ENCODE data around the gene SPRED2. TPM values are rescaled to one million over a fixed set of nuclear protein-coding genes. Genes with fewer than 3 reads are reported as not detected.

SPRED2 gene
- total RNA-seq, 4 donors from 2014 or later, result 8.4 to 34.8 (median 29.7) TPM

DNA sequence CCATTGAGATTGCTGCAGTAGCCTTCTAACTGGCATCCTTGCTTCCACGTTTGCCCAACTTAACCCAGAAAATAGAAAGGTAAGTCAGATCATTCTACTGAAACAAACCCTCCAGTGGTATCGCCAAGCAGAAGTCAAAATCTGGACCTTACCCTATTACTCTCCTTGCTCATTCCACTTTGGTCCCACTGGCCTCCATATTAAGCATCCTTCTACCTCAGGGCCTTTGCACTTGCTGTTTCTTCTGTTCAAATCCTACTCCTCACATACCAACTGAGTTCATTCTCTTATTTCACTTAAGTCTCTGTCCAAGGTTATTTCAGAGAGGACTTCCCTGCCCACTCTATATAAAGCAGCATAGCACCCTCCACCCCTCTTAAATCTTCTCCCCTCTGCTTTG lies 84.5 kb downstream of the SPRED2 start:
- in situ Hi-C loops (cut with MboI; ENCODE audit: low pct_ligation_motif_present in 1 of 4, low pct_unique_long_range_greater_than_20kb in 1 of 4, low sequenced_read_pairs in 3 of 4), result no loop called here
- Histone ChIP-seq H3K36me3 (no peaks in the 10 kb centered on the region), H3K4me1 (peaks cover 9 to 31% (median 19%) of the 10 kb centered on the region in 4 donors), H3K27me3 (no peaks in the 10 kb centered on the region), H3K4me3 (no peak overlapping the region), H3K27ac (no peak overlapping the region), H3K9me3 (no peaks in the 10 kb centered on the region)
- intact Hi-C loops (cut with DNase I; ENCODE audit: low total_unique reads), result no loop called here
- WGBS, 2 donors (ENCODE audit: low coverage in 1 of 2), result 88 to 91% methylated on average over 1 to 2 of the region's 2 CpGs
- no peak for DNase-seq
- TF ChIP-seq POLR2A (IDR thresholded peaks at IDR 0.05), result no peak
- no peak for TF ChIP-seq EP300 (IDR thresholded peaks at IDR 0.05; ENCODE audit: low read depth)
- TF ChIP-seq POLR2AphosphoS5 (IDR thresholded peaks at IDR 0.05), result no peak
- TF ChIP-seq, protein P1, sequence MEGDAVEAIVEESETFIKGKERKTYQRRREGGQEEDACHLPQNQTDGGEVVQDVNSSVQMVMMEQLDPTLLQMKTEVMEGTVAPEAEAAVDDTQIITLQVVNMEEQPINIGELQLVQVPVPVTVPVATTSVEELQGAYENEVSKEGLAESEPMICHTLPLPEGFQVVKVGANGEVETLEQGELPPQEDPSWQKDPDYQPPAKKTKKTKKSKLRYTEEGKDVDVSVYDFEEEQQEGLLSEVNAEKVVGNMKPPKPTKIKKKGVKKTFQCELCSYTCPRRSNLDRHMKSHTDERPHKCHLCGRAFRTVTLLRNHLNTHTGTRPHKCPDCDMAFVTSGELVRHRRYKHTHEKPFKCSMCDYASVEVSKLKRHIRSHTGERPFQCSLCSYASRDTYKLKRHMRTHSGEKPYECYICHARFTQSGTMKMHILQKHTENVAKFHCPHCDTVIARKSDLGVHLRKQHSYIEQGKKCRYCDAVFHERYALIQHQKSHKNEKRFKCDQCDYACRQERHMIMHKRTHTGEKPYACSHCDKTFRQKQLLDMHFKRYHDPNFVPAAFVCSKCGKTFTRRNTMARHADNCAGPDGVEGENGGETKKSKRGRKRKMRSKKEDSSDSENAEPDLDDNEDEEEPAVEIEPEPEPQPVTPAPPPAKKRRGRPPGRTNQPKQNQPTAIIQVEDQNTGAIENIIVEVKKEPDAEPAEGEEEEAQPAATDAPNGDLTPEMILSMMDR (IDR thresholded peaks at IDR 0.05), result no peak

DNA sequence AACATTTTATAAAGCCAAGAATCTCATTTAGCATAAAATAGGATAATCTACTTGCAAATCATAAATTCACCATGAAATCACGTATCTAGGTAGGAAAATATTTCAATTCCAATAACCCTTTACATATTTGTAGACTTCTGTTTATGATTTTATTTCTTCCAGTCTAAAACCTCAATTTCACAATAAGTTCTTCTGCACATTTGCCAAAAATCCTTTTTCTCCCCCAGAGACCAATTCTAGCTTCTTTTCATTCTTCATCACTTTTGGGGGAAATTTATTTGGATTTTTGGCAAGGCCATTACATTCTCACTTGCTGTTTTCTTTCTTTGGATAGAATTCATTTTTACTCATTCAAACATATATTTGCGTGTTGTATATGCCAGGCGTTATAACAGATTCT lies 86.8 kb downstream of the SPRED2 start:
- Histone ChIP-seq H3K4me3 (no peak overlapping the region), H3K4me1 (peaks cover 9 to 15% (median 13%) of the 10 kb centered on the region in 4 donors), H3K27me3 (no peaks in the 10 kb centered on the region), H3K27ac (no peak overlapping the region), H3K9me3 (no peaks in the 10 kb centered on the region), H3K36me3 (no peaks in the 10 kb centered on the region)
- intact Hi-C loops (cut with DNase I; ENCODE audit: low total_unique reads), result no loop called here
- in situ Hi-C loops (cut with MboI; ENCODE audit: low pct_ligation_motif_present in 1 of 4, low pct_unique_long_range_greater_than_20kb in 1 of 4, low sequenced_read_pairs in 3 of 4), result no loop called here
- DNase-seq, result no peak
- 91 to 93% methylated on average over 1 to 3 of the region's 3 CpGs for WGBS, 2 donors (ENCODE audit: low coverage in 1 of 2)
- TF ChIP-seq POLR2AphosphoS5 (IDR thresholded peaks at IDR 0.05) (no peak), EP300 (IDR thresholded peaks at IDR 0.05; ENCODE audit: low read depth) (no peak), POLR2A (IDR thresholded peaks at IDR 0.05) (no peak)
- TF ChIP-seq, protein P1 (IDR thresholded peaks at IDR 0.05), result no peak

DNA sequence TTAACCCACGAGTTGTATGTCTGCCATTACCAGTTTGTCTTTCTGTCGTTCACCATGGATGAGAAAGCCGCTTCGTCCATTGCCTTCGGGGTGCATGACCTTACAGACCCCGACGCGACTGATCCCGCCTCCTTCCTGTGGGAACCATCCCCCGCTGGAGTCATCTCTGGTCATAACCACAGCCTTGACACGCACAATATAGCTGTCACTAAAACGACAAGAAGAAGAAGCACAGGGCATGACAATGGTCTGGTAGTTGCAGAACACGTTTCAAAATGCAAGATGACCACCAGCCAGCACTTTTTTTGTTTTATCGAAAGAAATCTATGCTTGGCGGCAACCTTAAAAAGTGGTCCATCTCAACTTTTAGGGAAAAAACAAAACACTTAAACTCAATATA lies 87.7 kb downstream of the SPRED2 start:
- H3K4me3 ChIP-seq, result no peak overlapping the region
- intact Hi-C loops (cut with DNase I; ENCODE audit: low total_unique reads), result no loop called here
- H3K27me3 ChIP-seq, result no peaks in the 10 kb centered on the region
- H3K27ac ChIP-seq, result no peak overlapping the region
- in situ Hi-C loops (cut with MboI; ENCODE audit: low pct_ligation_motif_present in 1 of 4, low pct_unique_long_range_greater_than_20kb in 1 of 4, low sequenced_read_pairs in 3 of 4), result no loop called here
- no peak for DNase-seq
- H3K36me3 ChIP-seq, result no peaks in the 10 kb centered on the region
- no peaks in the 10 kb centered on the region for H3K9me3 ChIP-seq
- 72 to 78% methylated on average over 13 to 15 of the region's 15 CpGs for WGBS, 2 donors (ENCODE audit: low coverage in 1 of 2)
- H3K4me1 ChIP-seq, result peaks cover 3 to 6% (median 5%) of the 10 kb centered on the region in 4 donors
- TF ChIP-seq, protein P1 (IDR thresholded peaks at IDR 0.05), result no peak
- TF ChIP-seq POLR2A (IDR thresholded peaks at IDR 0.05), result no peak
- no peak for TF ChIP-seq POLR2AphosphoS5 (IDR thresholded peaks at IDR 0.05)
- TF ChIP-seq EP300 (IDR thresholded peaks at IDR 0.05; ENCODE audit: low read depth), result no peak

- in situ Hi-C loops (cut with MboI; ENCODE audit: low pct_ligation_motif_present in 1 of 4, low pct_unique_long_range_greater_than_20kb in 1 of 4, low sequenced_read_pairs in 3 of 4), result no loop called here
- WGBS, 2 donors (ENCODE audit: low coverage in 1 of 2), result 85 to 86% methylated on average over 4 of the region's 4 CpGs
- Histone ChIP-seq H3K4me1 (peaks cover 0 to under 1% (median 0%) of the 10 kb centered on the region in 4 donors), H3K27ac (no peak overlapping the region), H3K4me3 (no peak overlapping the region), H3K36me3 (no peaks in the 10 kb centered on the region), H3K9me3 (no peaks in the 10 kb centered on the region), H3K27me3 (no peaks in the 10 kb centered on the region)
- TF ChIP-seq EP300 (IDR thresholded peaks at IDR 0.05; ENCODE audit: low read depth) (no peak), POLR2AphosphoS5 (IDR thresholded peaks at IDR 0.05) (no peak), POLR2A (IDR thresholded peaks at IDR 0.05) (no peak)
- TF ChIP-seq, protein P1 (IDR thresholded peaks at IDR 0.05), result no peak
- intact Hi-C loops (cut with DNase I; ENCODE audit: low total_unique reads), result no loop called here
- DNase-seq, result no peak
These were observed 88.2 kb downstream of the SPRED2 start for GRCh38 chr2:65344182-65344581.
